Fibroblast of skin of left quadriceps (primary cell): ENCODE measurements around the gene KIAA1217.
A peak's percentile ranks its signal among the peaks of the same experiment; 100 is the strongest.

Source experiments
- DNase-seq, 2 experiments: peaks; one replicate each; pipeline ENCODE4 v3.0.0-alpha.2; 2013; ENCODE audit warnings: low read depth in 2 of 2

Gene KIAA1217

GRCh38 chr10:24501056-24501711, 292.2 kb downstream of the KIAA1217 start:
- DNase-seq: no peak

DNA sequence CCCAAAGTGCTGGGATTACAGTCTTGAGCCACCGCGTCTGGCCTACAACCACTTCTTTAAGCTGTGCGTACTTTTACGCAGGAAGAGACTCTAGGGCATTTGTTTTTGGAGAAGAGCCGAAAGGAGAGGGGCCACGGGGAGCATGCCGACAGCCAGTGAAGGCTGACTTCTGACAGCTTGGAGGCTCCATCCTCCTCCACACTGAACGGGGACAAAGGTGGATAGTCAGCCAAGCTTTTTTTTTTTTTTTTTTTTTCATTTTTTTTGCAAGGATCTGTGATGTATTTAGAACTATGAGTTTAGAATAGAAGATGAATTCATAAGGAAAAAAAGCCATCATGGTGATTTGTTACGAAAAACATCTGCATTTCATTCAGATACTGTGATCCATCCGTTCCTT, 293.1 kb downstream of the KIAA1217 start:
- DNase-seq: no peak

- no peak for DNase-seq
Observed at GRCh38 chr10:24502801-24503460, 294.0 kb downstream of the KIAA1217 start.

DNA sequence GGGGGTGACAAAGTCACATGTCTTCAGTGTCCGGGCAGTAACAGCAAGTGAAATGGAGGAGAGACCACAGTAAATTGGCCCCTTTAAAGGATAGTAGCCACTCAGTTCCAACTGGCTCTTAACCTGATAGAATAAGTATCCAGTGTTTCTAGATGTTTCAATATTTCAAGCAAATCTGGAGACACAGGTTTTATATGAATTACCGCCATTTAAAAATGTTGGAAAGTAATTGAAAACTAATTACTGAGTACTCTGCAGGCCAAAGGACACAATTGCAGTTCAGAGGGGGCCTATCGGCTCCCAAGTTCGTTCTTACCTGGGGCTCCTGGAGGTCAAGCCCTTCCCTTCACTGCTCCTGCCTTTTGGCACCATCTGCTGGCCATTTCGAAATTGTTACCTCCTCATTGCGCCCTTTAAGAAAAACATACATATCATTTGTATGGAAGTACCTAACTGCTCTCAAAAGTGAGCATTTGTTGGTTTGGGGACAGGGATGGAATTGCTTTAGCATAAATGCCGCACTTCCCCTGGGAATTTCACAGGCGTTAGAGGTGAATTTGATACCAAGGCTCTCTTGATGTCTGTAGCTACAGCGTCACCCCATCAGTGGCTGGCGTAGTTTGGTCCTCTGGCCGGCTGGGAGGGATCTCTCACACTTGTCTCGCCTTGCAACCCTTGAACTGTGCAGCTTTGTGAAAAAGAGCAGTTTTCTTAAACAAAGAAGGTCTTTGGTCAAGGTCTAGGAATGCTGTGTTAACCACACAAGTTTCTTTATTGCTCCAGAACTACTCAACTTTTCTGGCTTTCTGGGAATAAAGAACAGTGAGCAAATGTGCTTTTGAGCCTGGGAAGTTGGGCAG, 294.8 kb downstream of the KIAA1217 start:
- DNase-seq: no peak

DNA sequence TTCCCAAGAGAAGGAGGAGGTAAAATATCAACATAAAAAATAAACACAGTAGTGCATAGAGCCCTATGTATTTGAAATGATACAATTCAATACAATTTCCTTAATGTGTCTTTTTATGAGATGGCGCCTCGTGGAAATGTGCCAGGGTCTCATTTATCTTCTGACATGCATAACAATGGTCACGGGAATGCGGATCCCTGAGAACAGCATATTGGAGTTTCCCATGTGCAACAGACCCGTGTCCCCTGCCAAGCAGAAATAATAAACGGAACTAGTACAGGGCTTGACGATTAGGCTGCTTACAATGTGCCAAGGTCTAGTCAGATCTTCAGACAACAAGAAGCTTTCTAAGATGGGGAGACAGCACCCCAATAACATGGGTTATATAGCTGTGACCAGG, 296.8 kb downstream of the KIAA1217 start:
- DNase-seq: no peak

DNA sequence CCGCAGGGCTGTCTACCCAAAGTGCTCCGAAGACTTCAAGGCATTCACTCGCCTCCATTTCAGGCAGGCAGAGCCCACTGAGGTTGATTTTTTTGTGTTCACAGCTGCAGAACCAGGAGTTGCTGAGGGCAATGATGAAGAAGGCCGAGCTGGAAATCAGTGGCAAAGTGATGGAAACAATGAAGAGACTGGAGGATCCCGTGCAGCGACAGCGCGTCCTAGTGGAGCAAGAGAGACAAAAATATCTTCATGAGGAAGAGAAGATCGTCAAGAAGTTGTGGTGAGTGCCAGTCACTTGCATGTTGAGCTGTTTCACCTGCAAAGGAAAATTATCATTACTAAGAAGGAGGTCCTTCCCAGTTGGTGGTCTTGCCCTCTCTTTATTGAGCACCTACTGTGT, 304.2 kb downstream of the KIAA1217 start:
- no peak for DNase-seq

GRCh38 chr10:24515481-24515880, 306.5 kb downstream of the KIAA1217 start:
- no peak for DNase-seq

DNA sequence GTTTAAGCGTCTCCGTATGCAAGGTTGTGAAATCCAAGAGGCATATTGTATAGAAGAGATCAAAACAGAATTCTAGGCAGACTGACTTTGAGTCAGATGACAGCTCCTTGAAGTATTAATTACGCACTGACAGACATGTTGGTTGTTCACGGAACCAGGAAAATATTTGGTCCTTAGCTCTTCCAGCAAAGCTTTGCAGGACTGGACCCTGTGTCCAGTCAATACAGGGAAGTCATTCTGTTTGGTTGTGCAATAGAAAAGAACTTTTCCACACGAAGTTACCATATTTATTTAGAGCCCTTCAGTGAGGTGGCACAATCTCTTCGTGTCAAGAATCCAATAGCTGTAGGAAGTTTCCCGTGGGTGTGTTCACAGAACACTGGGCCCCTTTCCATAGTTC, 309.5 kb downstream of the KIAA1217 start:
- no peak for DNase-seq

DNA sequence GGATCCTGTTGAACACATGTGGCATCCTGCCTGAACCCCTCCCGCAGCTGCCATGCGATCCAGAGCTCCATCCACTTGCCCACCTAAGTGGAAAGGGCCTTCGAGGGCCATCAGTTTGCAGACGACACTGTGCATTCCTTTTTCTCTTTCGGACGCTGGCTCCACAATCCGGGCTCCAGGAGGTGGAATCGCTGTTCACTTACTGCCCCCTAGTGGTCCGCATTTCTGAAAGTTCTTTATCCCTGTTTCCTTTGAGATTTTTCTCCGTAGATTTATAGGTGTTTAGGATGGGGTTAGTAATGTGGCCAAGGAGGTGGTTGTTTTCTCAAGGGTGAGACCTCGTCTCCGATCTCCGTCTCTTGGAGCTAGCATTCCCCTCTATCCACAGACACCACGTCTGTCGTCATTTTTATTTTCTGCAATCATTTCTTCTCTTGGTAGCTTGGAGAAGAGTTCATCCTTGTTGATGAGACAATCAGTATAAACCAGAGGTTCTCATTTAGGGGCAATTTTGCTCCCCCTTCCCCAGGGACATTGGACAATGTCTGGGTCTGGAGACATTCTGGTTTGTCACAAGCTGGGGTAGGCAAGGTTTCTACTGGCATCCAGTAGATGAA, 310.2 kb downstream of the KIAA1217 start:
- DNase-seq: peak; percentile 32 to 37

DNA sequence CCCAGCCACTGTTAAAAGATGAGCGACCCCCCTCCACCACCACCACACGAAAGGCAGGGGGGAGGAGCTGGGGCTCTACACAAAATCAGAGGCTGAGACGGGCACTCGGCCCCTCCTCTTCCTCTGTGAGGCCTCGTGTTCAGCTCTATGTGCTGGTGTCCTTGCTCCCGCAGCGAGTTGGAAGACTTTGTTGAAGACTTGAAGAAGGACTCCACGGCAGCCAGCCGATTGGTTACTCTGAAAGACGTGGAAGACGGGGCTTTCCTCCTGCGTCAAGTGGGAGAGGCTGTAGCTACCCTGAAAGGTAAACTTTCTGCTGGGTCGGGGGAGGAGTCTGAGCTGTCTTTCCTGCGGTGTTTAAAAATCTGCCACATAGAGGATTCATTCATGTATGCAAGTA, 311.0 kb downstream of the KIAA1217 start:
- no peak for DNase-seq

- no peak for DNase-seq
Observed at GRCh38 chr10:24524314-24524713, 315.4 kb downstream of the KIAA1217 start.

- no peak for DNase-seq
Observed at GRCh38 chr10:24526085-24526649, 317.2 kb downstream of the KIAA1217 start.

DNA sequence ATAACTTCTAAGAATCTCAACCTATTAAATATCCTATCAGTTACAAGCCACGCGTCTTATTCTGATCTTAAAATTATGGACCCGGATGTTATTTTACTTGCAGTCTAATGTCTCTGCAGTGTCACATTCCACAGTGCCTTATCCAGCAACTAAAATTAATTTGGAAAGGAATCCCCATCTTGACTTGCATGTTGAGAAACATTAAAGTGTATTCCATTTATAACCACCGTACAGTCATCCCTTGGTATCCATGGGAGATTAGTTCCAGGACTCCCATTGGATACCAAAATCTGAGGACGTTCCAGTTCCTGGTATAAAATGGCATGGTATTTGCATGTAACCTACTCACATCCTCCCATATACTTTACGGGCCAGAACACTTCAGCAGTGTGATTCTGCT, 320.0 kb downstream of the KIAA1217 start:
- DNase-seq: no peak

DNA sequence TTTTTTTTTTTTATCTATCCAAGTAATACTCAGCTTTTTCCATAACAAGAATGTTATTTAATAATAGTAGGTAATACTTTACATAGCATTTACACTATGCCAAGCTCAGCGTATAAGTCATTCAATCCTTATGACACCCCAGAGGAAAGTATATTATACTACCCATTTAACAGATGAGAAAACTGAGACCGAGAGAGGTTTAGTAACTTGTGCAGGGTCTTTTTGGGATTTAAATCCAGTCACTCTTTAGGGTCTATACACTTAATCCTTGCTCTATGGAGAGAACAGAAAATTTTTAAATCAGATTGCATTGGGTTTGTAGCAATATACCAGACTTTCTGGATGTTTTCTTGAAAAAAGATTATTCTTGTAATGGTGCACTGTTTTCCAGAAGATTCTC, 322.5 kb downstream of the KIAA1217 start:
- no peak for DNase-seq

GRCh38 chr10:24533981-24534380, 325.0 kb downstream of the KIAA1217 start:
- no peak for DNase-seq

DNA sequence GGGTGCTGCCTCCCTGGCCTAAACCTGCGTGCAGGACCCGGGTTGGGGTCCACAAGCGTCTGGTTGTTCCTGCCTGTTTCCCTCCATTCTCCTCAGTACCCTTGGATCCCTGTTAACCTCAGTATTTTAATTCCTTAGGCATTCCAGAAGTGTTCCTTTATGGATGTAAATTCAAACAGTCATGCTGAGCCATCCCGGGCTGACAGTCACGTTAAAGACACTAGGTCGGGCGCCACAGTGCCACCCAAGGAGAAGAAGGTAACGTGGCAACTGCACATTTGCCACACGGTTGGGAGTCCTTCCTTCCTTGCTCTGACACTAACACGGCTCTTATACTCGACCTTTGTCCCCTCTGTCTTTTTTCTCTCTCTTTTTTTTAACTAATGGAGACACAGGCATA, 327.7 kb downstream of the KIAA1217 start:
- DNase-seq: no peak

DNA sequence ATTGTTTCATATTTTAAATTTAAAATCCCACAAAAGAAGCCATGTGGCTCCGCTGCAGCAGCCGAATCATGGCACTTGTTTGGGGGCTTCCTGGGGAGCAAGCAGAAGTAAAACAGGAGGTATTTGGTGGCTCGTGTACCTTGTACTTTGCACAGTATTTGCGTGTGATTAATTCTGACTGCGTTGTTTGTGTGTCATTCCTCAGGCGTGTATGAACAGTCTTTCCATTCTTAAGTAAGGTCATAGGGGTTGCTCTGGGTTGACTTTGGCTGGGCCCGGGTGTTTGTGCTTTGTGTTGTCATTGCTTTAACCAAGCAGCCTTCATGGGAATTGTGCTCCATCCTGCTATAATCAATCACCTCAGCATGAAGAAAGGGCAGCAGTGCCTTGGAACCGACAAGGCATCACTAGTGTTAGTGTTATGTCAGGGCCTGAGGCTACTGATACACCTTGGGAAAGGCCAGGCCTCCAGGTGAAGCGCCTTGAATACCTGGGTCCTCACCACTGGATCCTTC, 332.4 kb downstream of the KIAA1217 start:
- DNase-seq: no peak

- no peak for DNase-seq
Observed at GRCh38 chr10:24542314-24543270, 333.7 kb downstream of the KIAA1217 start.

DNA sequence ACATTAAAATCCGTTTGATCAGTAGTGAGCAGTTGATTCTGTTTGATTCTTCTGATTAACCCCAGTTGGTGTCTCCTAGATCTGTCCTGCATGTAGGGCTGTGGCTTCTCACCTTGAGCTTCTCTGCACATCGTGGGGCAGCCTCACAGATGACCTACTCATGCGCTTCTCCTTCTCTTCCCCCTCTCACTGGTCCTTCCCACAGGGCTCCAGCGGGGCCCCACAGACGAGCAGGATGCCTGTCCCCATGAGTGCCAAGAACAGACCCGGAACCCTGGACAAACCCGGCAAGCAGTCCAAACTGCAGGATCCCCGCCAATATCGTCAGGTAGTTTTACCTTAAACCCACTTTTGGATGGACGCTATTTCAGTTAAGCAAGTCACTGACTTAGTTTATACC, 335.8 kb downstream of the KIAA1217 start:
- DNase-seq: no peak

DNA sequence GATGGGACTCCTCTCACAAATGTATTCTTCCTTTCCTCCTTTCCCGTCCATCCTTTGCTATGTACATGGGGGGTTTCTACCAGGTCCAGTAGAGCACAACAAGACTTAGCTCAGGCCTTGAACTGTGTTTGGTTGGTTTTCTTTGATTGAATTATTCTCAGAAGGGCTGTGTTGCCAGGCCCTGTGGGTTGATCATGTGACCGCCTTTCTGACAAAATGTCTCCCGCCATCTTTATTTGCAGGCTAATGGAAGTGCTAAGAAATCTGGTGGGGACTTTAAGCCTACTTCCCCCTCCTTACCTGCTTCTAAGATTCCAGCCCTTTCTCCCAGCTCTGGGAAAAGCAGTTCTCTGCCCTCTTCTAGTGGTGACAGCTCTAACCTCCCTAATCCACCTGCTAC, 336.6 kb downstream of the KIAA1217 start:
- no peak for DNase-seq

GRCh38 chr10:24550680-24551079, 341.7 kb downstream of the KIAA1217 start:
- DNase-seq: no peak
